HG02970 (cell line): ENCODE measurements around the gene ACAP3.

Experiments used
- ATAC-seq: cut with Tn5 transposase; IDR thresholded peaks from one replicate; pipeline ENCODE4 v1.9.1; 2021; ENCODE audit warnings: mild to moderate bottlenecking, moderate library complexity, moderate number of reproducible peaks; ENCODE audit not compliant: unreplicated experiment, low FRiP score

Gene ACAP3

DNA sequence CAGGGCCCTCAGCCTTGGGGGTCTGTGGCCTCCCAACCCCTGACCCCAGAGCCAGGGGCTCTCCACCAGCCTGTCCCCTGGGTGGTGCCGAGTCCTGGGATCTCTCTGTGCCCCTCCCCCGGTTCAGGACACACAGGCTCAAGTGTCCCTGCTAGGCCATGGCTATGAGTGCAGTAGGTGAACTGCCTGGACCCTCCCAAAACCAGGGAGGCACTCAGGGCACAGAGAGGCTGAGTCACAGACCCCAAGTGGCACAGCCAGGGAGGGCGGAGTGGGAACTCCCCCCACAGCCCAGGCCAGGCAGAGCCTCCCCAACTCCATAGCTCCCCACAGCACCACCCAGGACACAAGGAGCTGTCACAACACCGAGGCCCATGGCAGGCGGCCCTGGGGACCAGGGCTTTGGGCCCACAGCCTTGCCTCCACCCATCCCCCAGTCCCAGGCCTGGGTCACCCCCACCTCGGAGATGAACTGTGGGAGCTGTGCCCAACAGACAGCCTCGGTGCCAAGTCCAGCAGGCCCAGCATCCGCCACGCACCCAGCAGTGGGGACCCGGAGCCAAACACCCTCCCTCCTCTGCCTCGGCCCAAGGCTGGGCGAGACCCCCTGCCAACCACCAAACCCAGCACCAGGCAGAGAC lies 38.2 kb upstream of the ACAP3 start:
- no peak for ATAC-seq

DNA sequence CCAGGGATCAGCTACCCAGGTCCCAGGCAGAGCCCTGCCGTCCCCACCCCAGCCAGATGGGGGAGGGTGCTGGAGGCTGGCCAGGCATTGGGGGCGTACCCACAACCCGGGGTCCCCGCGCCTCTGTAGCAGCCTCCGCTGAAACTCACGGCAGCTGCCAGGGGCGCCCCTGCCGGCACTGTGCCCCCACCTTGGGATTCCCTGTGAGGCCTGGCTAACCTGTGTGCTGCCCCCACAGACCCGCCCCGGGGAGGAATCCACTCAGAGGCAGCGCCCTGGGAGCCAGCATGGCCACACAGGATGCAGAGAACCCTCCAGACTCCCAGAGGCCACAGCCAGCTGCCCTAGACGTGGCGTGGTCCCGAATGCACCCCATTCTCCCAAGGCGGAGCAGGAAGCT lies 37.7 kb upstream of the ACAP3 start:
- ATAC-seq = no peak

DNA sequence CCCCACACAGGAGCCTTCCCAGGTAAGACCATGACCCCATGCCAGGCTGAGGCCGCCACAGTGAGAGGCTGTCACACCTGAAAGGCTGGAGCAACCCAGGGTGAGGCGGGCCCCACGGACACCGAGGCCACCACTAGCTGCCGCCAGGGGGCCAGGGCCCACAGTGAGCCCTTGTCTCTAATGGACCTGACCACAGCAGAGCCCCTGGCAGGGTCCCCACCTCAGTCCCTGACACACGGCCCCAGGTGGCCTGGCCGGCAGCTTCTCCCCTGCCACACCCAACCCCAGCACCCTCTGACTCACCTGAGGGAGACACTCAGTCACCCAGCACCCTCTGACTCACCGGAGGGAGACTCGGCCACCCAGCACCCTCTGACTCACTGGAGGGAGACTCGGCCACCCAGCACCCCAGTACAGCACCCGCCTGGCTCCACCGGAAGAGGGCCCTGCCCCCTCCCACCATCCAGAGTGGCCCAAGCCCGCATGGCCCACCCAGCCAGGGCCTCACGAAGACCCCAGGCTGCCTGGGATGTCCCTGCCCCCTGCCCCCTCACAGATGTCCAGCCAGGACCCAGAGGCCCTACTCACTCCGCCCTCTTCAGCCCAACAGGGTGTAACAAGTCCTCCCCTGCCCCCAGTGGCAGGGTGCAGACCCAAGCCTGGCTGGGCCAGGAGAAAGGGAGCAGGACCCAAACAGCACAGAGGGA lies 37.1 kb upstream of the ACAP3 start:
- no peak for ATAC-seq

DNA sequence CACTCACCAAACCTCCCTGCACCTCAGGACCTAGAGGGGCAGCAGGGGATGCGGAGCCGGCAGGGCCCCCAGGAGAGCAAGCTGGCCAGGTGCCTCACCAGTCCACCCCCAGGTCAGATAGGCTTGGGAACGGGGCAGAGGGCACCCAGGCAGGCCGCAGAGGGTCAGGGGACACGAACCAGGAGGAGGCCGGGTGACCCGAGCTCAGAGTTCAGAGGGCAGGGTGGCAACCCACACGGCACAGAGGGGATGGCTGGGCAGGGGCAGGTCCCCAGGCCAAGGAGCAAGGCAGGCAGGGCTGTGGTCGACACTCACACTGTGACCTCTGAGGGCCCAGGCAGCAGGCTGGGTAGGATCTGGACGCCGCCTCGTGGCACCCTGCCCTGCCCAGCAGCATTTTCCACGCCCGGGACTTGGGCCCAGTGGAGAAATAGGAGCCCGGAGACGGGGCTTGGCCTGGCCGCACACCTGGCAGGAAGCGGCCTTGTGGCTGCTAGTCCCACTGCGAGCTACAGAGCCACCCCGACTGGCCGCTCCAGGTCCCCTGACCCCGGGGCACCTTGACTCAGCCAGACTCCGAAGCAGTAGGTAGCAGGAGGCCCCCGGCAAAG lies 36.2 kb upstream of the ACAP3 start:
- no peak for ATAC-seq

DNA sequence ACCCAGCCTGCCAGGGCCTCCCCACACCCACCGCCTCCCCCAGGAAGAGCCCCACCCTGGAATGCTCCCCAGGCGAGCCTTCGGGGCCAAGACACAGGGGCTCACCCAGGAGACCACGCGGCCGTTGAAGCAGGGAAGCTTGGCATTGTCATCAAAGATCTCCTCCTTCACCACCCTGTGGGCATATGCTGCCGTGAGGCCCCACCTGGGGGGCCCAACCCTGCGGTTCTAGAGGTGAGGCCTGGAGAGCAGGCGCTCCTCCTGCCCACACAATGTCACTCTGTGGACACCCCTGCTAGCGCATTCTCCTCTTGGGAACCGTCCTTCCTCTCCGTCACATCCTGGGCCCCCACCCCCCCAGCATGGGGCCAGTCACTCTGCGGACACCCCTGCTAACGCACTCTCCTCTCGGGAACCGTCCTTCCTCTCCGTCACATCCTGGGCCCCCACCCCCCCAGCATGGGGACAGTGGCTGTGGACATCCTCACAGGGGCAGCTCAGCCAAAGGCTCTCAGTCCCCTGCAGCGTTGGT lies 34.9 kb upstream of the ACAP3 start:
- no peak for ATAC-seq

DNA sequence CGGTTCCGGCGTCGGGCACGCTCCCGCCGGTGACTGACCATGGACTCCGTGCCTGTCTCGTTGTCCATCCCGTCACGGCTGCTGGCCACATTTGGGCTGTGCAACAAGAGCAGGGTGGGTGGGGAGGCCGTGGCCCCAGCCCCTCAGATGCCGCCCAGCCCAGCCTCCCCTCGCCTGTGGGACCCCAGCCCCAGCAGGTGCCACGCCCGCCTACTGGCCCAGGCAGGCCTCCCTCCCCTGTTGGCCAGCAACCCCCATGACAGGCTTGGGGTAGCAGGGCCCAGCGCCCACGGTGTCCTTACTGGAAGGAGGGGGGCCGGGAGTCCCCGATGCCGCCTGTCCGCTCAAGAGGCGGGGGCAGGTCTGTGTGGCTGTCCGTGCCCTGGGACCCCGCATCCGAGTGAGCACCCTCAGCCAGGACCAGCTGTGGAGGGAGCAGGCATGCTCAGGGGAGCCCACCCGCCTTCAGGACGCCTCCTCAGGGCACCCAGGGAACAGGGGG lies 34.4 kb upstream of the ACAP3 start:
- ATAC-seq = no peak

DNA sequence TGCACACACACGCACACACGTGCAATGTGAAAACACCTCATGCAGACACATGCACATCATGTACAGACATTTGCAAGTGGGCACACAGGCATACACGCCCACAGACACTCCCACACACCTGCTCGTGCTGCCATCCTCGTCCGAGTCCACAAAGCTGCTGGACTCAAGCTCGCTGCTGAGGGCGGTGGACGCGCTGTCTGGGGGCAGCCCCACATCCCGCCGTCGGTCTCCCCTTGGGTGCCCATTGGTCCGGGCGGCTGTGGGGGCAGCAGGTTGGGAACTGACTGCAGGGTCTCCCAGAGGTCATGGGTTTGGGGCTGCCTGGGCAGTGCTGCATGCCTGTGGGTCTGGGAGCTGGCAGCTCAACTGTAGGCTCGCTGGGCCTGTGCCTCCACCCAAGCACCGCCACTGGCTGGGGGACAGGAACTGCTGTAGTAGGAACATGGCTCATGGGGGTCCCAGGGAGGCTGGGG lies 33.9 kb upstream of the ACAP3 start:
- no peak for ATAC-seq

DNA sequence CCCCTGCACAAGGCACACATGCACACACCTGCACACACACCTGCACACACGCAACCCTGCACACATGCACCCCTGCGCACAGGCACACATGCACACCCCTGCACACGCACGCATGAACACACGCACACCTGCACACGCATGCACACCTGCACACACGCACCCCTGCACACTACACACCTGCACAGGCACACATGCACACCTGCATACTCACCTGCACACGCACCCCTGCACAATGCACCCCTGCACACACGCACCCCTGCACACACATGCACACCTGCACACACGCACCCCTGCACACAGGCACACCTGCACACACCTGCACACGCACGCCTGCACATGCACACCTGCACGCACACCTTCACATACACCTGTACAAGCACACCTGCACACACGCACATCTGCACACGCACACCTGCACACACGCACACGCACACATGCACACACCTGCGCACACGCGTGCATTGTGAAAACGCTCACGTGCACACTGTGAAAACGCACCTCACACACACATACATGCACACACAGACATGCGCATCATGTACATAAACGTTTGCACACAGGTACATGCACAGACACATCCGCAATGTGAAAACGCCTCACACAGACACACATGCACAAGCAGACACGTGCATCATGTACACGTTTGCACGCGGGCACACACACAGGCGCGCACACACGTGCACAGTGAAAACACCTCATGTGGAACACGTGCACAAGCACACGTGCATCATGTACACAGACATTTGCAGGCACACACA lies 33.2 kb upstream of the ACAP3 start:
- no peak for ATAC-seq

DNA sequence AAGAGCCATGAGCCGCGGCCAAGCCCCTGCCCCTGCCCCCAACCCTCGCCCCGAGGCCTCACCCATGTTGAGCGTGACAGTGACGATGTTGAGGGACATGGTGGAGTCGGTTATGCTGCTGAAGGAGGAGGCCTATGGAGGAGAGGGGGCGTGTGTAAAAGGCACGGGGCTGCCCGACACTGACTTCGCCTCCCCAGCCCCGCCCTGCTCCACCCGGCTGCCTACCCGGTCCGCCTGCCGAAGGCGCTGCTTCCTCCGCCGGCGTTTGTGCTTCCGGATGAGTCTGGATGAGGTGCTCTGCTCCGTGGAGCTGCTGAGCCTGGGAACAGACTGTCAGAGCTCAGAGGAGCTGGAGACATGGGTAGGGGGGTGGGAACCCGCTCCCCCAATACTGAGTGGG lies 32.5 kb upstream of the ACAP3 start:
- no peak for ATAC-seq

DNA sequence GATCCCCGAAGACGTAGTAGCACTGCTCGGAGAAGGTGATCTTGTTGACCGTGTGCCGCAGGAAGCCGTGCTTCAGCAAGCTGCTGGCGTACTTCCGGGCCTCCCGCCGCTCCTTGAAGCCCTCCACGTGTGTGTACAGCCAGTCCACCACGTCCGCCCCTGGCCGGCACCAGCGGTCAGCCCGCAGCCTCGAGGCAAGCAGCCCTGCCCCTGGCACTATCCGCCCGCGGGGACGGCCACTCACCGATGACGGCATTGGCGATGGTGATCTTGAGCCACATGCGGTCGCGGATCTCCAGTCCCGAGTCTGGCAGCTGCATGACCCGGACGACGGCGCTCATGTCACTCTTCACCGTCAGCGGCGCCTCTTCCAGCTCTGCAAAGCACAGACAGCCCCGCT lies 30.5 kb upstream of the ACAP3 start:
- no peak for ATAC-seq

DNA sequence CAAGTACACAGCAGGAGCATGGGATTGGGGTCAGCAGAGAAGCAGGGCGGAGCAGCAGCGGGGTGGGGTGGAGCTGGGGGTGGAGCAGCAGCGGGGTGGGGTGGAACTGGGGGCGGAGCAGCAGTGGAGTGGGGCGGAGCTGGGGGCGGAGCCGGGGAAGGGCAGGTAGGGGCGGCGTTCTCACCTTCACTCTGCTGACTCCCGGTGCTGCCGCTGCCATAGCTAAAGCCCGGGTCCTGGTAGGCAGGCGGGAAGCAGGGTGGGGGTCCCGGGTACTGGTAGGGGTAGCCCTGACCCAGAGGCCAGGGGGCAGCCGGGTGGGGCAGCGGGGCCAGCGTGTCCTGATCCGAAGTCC lies 30.0 kb upstream of the ACAP3 start:
- no peak for ATAC-seq

DNA sequence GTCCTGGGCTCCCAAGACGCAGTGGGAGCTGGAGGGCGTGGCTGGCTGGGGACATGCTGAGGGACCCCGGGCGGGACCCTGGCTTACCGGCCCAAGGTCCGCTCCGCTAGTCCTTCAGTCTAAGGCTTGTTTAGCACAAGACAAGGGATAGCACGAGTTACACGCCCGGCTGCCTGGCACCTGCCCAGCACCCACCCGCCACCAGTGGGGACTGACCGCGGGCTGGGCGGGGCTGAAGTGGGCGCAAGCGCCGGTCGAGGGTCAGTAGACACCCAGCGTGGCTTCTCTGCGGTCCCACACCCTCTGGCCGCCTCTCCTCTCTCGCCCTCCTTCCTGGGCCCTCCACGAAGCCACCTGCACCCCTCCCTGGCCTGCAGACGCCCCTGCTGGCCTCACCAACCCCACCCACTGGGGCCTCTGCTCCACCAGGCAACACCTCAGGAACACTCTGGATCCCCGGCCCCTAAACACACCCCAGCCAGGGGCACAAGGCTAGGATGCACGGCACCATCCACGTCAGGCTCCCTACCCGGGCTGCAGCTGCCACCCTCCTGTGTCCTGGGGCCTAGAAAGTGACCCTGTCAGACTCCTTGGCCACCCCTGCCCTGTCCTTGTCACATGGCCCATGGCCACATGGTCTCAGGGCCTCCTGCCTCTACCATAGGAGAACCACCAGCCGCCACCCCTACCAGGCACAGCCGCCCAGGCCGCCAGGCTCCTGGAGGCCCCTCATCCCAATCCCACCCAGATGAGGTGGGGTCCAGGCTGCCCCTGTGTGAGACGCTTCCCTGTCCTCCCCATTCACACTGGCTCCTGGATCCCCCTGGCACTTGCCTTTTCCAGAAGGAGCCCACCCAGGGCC lies 29.4 kb upstream of the ACAP3 start:
- ATAC-seq = no peak

DNA sequence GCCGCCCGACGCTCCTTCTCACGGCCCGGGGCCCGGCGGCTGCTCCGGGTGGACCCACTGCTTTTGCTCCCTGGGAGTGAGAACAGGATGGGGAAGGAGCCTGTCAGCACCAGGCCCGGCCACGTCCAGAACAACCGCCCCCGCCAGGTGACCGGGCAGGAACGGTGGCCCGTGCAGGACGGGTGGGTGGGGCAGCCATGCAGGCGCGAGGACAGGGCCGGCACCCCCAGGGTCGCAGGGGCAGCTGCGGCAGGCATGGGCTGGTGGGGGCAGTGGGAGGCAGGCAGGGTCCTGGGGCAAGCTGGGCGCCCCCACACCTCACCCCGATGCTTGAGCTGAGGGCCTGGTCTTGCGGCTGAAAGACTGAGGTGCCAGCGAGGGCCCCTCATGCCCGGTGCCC lies 28.7 kb upstream of the ACAP3 start:
- no peak for ATAC-seq

DNA sequence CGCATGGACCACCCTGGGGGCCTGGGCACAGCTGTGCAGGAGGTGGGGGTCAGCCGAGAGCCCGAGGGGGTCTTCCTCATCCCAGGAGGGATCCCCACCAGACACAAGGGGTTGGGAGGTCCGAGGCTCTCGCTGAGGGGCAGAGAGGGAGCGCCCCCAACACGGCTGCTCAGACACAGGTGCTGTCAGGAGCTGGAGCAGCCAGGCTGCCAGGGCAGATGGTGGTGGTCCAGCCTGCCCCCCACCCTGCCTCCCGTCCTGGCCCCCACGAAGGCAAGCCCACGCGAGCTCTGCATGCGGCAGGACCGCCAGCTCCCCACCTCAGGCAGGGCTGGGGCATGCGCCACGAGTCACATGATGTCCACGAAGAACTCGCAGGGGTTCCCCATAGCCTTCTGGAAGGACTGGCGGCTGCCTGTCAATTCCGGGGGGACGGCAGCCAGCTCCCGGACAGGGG lies 28.1 kb upstream of the ACAP3 start:
- no peak for ATAC-seq

DNA sequence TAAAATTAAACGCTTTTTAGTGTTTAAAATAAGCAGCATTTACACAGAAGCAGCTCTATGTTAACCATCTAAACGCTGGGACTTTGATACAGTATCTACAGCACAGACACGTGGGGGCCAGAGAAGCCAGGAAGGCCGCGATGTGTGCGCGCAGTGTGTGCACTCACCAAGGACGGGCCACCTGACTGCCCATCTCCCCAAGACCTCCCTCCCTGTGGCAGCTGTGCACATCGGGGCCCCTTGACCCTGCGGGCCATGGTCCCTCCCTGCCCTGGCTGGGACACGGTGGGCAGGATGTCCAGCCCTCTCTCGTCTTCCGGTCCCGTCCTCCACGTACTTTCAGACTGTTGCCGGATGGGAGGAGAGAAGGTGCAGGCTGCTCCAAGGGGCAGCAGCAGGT lies 27.6 kb upstream of the ACAP3 start:
- ATAC-seq = no peak

DNA sequence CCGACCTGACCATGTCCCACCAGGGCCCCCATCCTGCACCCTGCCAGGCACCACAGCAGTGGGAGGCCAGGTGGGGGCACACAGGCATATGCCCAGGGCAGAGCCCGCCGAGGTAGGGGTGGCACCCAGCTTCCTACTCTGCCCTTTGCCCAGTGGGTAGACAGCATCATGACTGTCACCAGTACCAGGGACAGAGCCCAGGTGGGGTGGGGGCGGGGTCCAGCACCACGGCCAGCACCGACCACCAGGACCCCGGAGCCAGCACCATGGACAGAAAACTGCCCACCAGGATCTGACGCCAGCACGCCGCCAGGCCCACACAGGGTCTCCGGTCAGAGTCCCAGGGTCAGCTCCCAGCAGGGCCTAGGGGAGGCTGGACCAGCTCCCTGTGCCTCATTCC lies 27.1 kb upstream of the ACAP3 start:
- no peak for ATAC-seq

DNA sequence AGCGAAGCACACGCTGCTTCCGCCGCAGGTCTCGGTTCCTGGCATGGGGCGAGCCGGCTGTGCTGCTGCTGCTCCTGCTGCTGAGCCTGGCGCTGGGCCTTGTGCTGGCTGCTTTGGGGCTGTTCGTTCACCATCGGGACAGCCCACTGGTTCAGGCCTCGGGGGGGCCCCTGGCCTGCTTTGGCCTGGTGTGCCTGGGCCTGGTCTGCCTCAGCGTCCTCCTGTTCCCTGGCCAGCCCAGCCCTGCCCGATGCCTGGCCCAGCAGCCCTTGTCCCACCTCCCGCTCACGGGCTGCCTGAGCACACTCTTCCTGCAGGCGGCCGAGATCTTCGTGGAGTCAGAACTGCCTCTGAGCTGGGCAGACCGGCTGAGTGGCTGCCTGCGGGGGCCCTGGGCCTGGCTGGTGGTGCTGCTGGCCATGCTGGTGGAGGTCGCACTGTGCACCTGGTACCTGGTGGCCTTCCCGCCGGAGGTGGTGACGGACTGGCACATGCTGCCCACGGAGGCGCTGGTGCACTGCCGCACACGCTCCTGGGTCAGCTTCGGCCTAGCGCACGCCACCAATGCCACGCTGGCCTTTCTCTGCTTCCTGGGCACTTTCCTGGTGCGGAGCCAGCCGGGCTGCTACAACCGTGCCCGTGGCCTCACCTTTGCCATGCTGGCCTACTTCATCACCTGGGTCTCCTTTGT lies 26.0 kb upstream of the ACAP3 start:
- no peak for ATAC-seq

DNA sequence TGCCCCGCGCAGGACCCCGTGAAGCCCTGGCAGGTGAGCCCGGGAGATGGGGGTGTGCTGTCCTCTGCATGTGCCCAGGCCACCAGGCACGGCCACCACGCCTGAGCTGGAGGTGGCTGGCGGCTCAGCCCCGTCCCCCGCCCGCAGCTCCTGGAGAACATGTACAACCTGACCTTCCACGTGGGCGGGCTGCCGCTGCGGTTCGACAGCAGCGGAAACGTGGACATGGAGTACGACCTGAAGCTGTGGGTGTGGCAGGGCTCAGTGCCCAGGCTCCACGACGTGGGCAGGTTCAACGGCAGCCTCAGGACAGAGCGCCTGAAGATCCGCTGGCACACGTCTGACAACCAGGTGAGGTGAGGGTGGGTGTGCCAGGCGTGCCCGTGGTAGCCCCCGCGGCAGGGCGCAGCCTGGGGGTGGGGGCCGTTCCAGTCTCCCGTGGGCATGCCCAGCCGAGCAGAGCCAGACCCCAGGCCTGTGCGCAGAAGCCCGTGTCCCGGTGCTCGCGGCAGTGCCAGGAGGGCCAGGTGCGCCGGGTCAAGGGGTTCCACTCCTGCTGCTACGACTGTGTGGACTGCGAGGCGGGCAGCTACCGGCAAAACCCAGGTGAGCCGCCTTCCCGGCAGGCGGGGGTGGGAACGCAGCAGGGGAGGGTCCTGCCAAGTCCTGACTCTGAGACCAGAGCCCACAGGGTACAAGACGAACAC lies 25.2 kb upstream of the ACAP3 start:
- ATAC-seq = no peak
